ENCODE data around the gene EMP2.
"Not testable (repeated sequence)": the region's sequence is repeated elsewhere in the genome, so short reads cannot be mapped to it uniquely, and the experiment has no call there.

Gene EMP2

DNA sequence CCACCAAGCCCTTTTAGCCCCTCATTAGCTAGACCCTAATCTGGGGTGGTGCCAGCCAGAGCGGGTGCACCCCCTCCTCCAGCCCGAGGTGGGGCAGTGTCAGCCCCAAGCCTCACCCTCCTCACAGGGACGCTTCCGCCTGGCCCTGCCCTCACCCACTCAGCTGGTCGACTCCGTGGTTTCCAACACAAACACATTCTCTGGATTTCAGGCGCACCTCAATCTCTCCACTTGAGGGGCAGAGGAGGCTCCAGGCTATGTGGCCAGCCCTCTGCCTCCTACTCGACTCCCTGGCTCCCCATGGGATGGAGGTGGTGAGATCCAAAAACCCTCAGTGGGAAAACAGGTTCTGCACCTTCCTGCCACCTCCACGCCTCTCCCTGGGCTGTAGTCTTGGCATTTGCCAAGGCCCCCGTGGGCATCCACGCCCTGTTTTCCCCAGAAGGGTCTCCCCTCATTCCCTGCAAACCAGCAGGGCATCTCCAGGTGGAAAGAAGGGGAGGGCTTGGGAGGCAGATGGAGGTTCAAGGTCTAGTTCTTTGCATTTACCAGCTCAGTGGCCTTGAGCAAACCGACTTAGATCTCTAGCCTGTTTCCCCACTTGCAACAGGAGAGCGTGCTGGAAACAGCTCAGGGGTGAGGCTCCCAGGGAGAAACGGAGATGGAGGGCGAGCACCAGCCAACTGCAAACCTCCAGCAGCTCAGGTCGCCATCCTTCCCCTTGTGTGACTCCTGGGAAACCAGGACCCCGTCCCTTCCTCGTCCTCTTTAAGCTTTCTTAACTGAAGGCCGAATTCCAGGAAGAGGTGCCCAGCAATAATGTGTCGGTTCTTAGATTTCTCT lies 1.7 kb downstream of the EMP2 start:
- DNase-seq (ENCODE audit: low read depth in 3 of 3, low spot score in 1 of 3): no peak

DNA sequence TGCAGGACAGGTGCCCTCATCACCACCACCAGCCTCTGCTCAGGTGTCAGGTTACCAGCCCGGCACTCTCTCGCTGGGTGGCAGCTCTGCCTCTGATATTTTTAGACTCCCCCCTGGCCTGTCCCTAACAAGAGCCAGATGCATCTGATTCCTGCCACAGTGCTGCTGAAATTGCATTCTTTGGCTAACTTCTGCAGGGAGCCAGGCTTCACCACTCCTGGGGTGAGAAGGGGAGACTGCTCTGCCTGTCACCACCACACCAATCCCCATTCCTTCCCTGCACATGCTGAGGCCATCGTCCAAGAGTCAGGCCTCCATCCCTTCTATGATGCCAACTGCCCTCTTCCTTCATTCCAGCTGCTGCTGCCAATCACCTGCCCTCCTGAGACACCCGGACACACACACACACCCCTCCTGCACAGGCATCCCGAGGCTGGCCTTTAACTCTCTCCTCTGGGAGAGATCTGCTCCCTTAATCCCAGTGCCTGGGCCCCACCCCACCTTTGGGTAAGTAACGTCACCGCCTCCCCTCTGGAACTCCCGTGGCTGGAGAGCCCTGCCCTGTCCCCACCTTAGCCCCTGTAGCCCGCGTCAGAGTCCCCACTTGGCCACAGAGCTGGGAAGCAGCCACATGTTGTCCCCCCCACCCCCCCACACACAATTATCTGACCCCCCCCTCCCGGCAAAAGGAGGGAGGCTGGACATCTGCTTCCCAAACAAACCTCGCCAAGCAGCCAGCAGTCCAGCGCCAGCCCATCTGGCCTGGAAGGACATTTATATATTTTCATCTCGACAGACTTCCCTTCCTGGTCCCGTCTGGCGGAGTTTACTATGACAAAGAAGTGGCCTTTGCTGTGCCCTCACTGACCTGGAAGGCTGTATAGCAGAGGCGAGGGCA lies 2.8 kb downstream of the EMP2 start:
- no peak for DNase-seq (ENCODE audit: low read depth in 3 of 3, low spot score in 1 of 3)

DNA sequence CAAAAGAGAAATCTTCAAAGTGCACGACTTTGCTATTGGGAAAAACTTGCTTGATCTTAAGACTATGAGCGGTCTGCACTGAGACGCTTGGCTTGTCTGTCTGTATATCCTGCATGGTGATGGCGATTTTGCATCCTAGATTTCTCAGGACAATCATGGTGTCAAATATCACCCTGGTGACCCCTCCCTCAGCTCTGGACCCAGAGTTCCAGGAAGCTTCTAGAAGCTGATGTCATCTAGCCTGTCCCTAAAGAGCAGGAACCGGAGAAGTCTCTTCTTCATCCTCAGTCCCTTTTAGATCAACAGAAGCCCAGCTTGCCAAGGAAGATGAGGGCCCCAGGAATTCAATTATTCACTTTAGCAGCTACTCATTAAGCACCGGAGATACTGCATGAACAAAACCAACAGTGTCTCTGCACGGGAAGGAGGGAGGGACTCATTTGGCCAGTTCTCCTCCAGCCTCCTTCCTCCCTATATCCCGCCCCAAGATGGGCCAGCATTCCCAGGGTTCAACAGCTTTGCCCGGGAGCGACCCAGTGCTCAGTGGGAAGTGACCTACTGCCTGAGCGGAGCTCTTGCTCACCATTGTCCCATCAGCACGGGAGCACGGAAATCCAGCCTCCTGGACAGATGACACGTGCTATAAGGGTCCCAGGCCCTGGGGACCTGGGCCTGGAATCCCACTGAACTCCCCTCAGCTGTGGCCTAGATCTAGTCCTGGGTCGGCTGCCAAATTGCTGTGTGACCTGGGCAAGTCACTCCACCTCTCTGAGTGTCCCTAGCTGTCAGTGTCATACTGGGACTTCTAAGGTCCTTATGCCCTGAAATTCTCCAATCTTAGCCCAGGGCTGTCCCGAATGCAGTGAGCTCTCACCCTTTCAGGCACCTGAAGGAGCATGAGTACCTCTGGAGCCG lies 3.8 kb downstream of the EMP2 start:
- DNase-seq (ENCODE audit: low read depth in 3 of 3, low spot score in 1 of 3): no peak

DNA sequence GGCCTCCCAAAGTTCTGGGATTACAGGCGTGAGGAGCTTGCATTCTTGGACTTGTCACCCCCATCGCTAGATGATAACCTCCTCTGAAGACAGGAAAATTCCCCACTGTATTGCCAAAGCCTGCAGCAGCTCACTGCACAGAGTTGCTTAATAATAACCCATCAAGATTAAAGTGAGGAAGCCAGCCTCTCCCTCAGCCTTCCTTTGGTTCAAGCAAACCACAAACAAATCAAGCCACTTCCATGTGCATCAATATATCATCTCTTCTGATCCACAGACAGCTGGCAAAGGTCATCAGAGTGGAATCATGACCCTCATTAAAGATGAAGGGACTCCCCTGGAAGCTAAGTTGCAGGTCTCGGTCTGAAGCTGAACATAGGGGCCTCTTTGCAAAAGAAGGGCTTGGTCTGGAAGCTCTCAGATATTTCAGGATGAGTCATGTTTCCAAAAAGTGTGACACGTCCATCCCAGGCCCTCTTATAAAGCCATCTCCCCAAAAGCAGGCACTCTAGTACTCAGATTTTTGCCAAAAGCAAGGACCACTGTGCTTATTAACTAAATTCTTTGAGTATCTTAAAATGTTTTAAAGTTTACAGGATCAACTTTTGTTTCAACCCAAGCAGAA lies 4.8 kb downstream of the EMP2 start:
- DNase-seq (ENCODE audit: low read depth in 3 of 3, low spot score in 1 of 3): no peak

DNA sequence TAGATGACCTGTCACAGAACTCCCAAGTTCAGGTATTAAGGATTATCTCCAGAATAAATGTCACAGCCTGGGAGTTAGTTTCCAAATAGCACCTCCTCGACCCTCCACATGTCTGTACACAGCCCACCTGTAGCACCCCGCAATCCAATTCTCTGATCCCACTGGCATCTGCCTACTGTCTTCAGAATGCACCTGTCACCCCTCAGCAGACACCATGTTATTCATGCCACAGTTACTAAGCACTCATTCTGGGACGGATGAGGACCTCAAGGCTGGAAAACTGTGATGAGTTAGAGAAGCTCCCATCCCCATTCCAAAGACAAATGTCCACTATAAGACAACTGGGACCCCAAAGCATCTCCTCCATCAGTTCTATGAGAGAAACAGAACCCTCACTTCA lies 7.8 kb downstream of the EMP2 start:
- no peak for DNase-seq (ENCODE audit: low read depth in 3 of 3, low spot score in 1 of 3)

DNA sequence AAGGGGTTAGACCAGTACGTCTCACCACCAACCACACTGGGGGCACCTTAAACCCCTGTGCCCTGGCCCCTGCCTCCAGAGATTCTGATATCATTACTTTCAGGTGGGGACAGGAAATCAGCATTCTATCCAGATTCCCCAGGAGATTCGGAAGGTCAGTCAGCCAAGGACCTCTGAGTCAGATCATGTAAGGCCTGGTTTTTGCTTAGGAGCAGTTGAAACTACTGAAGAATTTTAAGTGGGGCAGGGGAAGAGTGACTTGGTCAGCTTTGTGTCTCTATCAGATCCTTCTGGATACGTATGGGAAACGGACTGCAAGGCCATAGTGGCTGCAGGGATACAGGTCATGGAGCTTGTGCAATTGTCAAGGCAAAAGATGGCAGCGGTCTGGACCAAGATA lies 9.0 kb downstream of the EMP2 start:
- DNase-seq (ENCODE audit: low read depth in 3 of 3, low spot score in 1 of 3): no peak

DNA sequence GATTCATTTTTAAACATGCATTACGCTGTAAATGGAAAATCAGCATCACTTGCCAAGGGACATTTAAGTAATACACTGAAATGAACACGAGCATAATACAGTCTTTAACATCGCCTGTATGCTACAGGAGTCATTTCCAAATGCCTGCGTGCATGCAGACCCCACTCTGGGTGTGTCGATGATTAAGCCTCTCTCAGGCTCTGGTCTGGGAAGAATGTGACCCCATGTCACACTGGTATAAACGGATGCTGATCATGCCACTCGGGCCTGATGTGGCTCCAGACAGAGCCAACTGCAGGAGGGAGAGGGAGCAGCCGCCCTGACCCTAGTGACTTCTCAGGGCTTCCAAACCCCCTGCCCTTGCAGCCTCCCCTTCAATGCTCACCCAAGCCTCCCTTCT lies 10.8 kb downstream of the EMP2 start:
- DNase-seq (ENCODE audit: low read depth in 3 of 3, low spot score in 1 of 3): no peak

DNA sequence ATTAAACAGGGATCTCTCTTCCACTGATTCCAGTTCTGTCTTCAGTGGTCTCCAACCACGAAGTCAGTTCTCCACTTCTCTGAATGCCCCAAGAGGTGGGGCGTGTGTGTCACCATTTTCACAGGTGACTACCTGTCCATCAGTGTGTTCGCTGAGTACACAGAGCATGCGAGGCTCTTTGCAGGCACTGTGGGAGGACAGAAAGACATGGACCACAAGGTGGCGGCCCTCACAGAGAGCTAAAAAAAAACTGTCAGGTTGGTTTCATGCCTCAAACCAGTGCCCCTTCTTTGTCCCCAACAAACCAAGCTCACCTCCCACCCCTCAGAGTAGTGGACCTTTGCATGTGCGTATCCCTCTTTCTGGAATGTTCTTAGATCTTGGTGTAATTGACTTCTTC lies 13.8 kb downstream of the EMP2 start:
- no peak for DNase-seq (ENCODE audit: low read depth in 3 of 3, low spot score in 1 of 3)

DNA sequence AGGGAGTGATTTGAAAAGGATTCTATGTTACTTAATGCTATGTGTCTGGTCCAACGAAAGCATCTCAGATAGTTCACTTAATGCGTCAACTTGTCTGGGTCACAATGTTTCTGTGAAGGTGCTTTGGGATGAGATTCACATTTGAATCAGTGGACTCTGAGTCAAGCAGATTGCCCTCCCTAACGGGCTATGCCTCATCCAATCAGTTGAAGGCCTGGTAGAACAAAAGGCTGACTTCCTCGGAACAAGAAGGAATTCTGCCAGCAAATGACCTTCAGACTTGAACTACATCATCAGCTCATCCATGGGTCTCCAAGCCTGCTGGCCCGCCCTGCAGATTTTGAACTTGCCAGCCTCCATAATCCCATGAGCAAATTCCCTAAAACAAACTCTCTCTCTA lies 15.2 kb downstream of the EMP2 start:
- DNase-seq (ENCODE audit: low read depth in 3 of 3, low spot score in 1 of 3): no peak

DNA sequence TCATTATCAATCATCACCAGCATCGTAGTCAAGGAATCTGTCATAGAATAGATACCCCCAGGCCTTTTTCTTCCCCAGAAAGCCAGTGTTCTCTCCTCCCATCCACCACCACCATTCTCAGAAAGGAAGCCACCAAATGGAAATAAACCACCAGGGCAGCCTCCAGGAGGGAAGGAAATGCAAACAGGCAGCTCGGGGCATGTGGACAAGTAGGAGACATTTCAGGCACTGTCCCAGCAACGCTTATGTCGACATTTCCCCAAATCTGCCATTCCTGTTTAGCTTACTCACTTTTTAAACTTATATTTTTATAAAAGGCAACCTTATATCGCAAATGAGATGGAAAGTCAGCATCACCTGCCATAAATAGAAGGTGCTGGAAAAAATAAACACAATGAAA lies 15.8 kb downstream of the EMP2 start:
- DNase-seq (ENCODE audit: low read depth in 3 of 3, low spot score in 1 of 3): no peak

DNA sequence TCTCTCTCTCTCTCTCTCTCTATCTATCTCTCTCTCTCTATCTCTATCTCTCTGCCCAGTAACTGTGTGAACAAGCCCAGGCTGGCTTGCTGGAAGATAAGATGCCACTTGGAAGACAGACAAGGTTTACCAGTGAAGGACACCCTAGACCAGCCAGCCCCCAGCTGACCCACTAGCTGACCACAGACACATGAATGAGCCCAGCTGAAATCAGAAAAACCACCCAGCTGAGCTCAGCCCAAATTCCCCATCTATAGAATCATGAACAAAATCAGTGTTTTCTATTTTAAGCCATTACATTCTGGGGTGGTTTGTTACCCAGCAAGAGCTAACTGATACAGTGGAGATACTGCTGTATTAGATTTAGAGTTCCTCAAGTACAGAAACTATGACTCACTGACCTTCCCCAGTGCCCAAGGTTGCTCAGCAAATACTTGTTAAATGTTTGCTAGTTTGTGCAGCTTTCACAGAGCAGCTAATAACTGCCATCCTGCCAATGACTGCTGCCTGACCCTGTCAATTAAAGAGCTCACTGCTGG lies 18.0 kb downstream of the EMP2 start:
- DNase-seq (ENCODE audit: low read depth in 3 of 3, low spot score in 1 of 3): no peak

DNA sequence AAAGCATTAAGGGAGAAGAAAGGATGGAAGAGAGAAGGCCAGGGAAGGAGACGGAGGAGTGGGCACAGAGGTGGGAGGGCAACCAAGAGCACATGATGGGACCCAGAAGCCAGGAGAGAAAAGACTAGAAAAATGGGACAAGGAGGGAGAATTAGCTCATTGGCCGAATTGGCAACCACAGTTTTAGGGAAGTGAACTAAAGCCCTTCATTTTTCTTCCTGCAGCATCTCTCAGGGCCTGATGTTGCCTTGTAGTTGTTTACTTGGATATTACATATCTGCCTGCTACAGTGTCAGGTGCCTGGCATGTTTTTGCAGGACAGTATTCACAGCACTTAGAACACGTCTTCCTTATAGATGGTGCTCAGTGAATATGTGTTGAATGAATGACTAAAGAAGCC lies 19.0 kb downstream of the EMP2 start:
- no peak for DNase-seq (ENCODE audit: low read depth in 3 of 3, low spot score in 1 of 3)

DNA sequence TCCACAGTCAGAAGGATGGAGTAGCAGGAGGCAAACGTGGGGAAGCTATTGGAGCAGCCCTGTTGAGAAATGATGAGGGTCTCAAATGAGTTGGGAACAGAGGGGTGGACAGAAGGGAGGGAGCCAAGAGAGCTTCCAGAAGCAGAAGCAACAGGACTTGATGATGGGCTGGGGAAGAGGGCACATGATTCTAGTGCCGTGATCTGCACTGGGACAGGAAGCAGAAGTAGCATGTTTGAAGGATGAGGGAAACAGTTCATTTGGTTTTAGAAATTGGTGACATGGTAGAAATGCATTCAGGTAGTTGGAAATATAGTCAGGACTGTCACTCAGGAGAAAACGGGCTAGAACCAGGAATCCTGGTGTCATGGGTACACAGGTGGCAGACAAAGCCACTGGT lies 19.4 kb downstream of the EMP2 start:
- DNase-seq (ENCODE audit: low read depth in 3 of 3, low spot score in 1 of 3): no peak

DNA sequence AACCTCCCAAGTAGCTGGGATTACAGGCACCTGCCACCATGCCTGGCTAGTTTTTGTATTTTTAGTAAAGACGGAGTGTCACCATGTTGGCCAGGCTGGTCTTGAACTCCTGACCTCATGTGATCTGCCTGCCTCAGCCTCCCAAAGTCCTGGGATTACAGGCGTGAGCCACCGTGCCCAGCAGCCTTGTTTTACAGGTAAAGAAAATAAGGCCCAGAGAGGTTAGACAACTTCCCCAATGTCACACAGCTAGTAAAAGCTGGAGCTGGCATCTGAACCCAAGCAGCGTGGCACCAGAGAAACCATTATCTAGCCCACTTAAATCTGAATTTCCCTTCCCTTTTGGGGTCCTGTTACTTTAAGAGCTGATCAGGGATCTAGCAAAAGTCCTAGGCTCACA lies 20.6 kb downstream of the EMP2 start:
- DNase-seq (ENCODE audit: low read depth in 3 of 3, low spot score in 1 of 3): not testable (repeated sequence)

DNA sequence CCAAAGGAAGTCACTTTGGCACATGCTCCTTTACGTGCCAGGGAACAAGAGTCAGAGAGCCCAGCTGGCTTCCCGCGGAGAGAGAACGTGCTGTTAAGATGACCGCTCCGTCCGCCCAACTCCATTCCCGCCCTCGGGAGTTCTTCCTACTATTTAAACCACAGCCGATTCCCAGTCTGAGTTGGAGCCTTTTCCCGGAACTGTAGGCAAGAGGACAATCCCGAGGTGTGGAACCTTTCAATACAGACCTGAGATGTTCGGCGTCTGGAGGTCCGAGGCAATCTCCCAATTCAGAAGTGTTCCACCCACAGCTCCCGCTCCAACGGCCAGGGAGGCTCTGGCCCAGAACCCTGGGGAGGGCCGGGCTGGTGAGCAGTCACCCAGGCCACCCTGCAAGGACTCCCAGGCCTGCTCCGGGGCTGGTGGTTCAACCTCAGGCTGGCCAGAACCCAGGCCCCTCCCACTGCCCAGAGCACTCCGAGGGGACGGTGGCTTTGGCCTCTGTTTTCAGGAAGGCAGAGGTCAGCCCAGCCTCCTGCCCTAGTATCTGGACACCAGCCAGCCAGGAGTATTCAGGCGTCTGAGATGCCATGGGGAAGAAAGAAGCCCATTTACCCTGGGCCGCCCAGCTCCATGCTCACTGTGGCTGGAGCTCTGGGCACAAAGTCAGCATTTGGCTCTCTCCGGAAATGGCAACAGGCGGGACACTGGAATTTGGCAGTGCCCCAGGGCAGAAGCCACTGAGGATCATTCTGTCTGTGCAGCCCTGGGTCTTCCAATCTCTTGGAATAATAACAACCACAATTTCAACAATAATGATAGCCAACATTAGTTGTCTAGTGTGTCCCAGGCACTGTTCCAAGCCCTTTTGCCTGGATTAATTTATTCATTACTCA lies 21.4 kb downstream of the EMP2 start:
- DNase-seq (ENCODE audit: low read depth in 3 of 3, low spot score in 1 of 3): no peak

DNA sequence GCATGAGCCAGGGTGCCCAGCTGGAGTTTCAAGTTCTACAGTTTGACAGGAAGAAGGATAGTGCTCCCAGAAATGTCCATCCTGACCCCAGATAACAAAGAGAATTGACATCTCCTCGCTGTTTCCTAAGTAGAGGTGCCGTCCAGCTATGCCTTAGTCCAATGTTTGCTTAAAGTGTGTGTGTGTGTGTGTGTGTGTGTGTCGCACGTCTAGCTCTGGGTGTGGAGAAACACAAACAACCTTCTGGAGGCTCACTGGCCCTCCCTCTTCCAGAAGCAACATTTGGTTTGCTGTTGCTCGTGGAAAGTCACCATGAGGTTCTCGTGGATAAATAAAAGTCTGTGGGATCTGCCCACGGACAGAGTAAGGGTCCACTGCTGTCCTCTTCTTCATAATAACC lies 22.1 kb downstream of the EMP2 start:
- DNase-seq (ENCODE audit: low read depth in 3 of 3, low spot score in 1 of 3): no peak

DNA sequence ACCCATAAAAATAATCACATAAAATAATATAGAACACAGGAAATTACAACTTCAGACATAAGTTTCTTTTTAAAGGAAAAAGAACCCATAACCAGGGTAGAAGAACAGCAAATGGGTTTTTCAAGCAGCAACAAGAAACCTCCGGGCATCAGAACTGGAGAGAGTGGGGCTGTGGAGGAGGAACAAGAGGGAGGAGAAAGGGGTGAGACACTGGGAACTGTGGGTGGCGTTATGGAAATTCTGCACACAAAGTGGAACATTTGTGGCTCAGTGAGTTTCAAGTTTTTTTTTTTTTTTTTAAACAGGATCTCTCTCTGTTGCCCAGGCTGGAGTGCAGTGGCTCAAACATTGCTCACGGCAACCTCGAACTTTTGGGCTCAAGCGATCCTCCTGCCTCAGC lies 22.6 kb downstream of the EMP2 start:
- no peak for DNase-seq (ENCODE audit: low read depth in 3 of 3, low spot score in 1 of 3)

DNA sequence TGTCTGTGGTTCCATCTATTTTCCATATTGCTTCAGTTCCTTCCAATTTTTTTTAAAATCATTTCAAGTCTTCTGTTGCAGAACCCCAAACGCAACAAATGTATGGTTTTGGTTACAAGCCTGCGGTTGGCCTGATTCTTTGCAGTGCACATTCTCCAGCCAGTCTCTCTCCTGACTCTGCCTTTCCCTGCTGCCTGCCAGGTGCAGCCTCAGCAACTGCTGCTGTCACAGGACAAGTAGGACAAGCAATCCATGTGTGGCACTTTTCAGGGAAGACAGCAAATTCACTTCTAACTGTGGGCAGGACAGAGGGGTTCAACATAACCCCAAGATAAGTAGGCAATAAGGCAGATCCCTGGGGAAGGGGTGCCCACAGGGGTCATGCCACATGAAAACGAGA lies 24.2 kb downstream of the EMP2 start:
- DNase-seq (ENCODE audit: low read depth in 3 of 3, low spot score in 1 of 3): no peak

DNA sequence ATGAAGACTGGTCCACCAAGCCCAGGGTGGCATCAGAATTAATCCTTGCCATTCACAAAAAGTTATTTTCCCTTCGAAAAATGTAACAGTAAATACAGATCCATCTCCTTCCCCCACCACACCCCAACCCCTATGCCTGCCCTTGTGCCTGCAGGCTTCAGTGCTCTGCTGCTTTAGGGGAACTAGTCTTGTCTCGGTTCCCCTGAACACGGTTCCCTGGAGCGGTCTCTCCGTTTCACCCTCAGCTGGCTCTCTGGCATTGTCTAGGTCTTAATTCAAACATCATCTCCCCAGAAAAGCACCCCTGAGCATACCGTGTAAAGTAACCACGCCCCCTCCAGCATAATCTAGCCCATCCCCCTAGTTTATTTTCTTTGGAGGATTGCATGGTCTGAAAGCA lies 25.8 kb downstream of the EMP2 start:
- DNase-seq (ENCODE audit: low read depth in 3 of 3, low spot score in 1 of 3): no peak
